GM19468 (cell line): Measurements from ENCODE around the gene PADI4.

Experiments used
- ATAC-seq: cut with Tn5 transposase; IDR thresholded peaks from one replicate; pipeline ENCODE4 v1.9.1; 2021; ENCODE audit warnings: mild to moderate bottlenecking, moderate library complexity, moderate number of reproducible peaks; ENCODE audit not compliant: unreplicated experiment; ENCODE audit errors: extremely low read depth

The PADI4 gene, protein sequence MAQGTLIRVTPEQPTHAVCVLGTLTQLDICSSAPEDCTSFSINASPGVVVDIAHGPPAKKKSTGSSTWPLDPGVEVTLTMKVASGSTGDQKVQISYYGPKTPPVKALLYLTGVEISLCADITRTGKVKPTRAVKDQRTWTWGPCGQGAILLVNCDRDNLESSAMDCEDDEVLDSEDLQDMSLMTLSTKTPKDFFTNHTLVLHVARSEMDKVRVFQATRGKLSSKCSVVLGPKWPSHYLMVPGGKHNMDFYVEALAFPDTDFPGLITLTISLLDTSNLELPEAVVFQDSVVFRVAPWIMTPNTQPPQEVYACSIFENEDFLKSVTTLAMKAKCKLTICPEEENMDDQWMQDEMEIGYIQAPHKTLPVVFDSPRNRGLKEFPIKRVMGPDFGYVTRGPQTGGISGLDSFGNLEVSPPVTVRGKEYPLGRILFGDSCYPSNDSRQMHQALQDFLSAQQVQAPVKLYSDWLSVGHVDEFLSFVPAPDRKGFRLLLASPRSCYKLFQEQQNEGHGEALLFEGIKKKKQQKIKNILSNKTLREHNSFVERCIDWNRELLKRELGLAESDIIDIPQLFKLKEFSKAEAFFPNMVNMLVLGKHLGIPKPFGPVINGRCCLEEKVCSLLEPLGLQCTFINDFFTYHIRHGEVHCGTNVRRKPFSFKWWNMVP

DNA sequence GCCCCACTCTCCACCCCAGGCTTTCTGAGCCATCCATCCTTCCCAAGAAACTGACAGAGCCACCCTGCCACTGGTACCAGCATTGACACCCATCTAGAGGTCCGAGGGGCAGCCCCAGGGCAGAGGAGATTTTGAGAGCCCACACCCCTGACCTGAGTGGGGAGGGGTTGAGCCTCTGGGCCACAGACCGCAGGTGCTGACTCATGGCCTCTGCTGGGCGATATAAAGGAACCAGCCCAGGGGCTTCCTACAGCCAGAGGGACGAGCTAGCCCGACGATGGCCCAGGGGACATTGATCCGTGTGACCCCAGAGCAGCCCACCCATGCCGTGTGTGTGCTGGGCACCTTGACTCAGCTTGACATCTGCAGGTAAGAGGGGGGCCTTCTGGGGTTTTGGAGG lies at the start of gene PADI4:
Gene PADI4, plus strand, starts transcription at position 252 of the 400 bp plus-strand sequence. Its CDS starts 26 bp downstream, at position 278.
- ATAC-seq: no peak

DNA sequence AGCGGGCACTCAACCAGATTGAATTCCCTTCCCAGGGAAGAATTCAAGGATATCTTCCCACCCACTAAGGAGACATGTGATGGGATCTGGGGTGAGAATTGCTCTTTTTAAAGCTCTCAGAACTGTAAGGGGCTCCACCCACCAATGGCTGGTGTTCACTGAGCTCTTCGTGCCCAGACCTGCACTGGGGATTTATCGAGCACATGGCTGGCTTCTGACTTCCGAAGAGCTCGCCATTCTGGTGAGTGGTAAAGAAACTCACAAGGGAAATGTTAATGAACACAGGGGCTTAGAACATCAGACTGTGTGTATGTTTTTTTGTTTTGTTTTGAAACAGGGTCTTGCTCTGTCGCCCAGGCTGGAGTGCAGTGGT lies 49.3 kb upstream of the PADI4 start:
- ATAC-seq: no peak

DNA sequence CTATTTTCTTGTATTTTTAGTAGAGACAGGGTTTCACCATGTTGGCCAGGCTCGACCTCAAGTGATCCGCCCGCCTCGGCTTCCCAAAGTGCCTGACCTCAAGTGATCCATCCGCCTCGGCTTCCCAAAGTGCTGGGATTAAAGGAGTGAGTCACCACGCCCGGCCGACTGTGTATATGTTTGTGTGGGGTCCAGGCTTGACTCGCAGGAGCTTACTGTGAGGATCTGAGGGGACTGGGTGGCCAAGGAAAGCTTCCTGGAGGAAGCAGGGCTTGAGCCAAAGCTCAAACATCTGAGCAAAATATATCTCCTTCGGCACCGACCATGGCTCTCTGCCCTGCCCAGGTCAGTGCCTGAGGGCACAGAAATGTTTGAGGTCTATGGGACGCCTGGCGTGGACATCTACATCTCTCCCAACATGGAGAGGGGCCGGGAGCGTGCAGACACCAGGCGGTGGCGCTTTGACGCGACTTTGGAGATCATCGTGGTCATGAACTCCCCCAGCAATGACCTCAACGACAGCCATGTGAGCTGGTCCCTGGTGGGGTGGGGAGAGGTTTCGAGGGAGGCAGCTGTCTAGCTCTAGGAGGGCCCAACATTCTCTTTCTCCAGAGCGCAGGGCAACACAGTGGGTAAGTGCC lies 48.6 kb upstream of the PADI4 start:
- no peak for ATAC-seq

DNA sequence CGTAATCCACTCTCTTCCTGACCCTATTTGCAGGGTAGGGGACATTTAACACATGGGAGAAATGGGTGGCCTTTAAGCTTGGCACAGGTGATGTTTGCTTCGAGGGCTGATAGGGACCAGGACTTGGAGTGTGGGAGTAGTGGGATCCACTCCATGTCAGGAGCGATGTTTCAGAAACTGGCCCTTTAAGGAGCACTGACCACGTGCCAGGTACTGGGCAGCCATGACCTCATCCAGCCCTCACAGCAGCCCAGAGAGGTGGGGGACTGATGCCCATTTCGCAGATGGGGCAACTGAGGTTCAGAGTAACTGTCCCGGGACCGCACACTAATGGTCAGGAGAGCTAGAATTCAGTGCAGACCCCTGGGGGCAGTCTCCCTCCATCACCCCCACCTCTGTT lies 47.7 kb upstream of the PADI4 start:
- no peak for ATAC-seq

DNA sequence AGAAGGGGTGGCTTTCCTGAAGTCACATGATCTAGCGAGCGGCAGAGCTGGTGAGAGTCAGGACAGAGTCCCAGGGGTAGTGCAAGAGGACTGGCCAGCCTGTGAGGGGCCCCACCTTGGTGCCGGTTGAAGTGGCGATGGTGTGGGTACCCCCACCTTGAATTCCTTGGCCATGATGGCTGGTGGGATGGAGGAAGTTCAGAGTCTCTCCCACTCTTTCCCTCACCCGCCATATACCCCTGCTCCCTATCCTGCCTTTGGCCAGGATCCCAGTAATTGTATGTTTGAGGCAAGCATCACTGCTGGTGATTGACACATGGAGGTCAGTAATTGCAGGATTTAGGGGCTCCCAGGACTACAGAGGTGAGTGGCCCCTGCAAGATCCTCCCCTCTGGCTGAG lies 47.3 kb upstream of the PADI4 start:
- ATAC-seq: no peak

DNA sequence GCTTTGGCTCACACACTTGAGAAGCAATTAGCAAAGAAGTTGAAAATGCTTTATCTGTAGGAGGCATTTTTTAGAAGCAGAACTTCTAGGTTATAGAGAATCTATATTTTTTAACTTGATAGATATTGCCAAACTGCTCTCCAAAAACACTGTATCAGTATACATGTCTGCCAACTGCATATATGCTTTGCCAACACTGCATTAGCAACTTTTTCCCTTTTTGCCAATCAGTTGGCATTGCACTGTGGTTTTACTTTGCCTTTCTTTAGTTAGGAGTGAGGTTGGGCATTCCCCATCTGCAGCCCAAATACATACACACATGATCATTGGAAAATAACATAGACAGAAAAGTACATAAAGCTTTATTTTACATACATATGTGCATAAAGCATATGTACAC lies 44.1 kb upstream of the PADI4 start:
- no peak for ATAC-seq

DNA sequence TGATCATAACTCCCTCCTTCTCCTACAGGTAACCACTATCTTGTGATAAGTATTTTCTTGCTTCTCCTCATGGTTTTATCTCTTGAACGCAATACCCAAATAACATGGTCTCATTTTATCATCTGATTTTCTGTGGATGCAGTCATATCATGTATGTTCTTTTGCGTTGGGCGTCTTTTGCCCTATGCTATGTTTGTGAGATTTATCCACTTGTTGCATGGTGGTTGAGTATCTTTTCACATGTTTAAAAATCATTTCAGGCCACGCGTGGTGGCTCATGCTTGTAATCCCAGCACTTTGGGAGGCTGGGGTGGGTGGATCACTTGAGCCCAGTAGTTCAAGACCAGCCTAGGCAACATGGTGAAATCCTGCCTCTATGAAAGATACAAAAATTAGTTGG lies 43.5 kb upstream of the PADI4 start:
- ATAC-seq: no peak

DNA sequence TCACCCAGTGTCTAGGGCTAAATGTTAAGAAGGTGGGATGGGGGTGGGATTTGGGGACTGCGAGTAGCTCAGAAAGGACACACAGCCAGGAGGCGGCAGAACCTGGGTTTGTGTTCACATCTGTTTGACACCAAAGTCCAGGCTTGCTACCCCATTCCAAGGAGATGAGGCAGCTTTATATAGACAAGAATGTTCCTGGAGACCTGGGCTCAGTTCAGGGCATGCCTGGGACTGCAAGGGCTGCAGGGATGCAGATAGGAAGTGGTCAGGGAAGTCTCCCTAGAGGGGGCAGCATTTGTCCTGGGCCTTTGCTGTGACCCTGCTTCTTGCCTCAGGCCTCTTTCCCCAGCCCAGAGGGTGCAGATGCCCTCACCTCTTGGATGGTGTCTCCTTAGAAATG lies 42.8 kb upstream of the PADI4 start:
- no peak for ATAC-seq

DNA sequence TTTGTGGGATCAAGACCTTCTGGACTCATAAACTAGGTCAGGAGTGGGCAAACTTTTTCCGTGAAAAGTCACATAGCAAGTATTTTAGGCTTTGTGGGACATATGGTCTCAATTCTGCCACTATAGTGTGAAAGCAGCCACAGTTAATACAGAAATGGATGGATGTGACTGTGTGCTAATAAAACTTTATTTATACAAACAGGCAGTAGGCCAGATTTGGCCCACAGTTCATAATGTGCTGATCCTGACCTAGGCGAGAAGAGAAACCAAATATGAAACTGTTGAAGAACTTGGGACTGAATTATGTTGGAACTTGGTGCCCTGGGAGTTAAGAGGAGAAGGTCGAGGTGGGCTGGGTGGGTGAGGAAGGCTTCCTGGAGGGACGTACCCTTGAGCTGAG lies 42.0 kb upstream of the PADI4 start:
- ATAC-seq: no peak

DNA sequence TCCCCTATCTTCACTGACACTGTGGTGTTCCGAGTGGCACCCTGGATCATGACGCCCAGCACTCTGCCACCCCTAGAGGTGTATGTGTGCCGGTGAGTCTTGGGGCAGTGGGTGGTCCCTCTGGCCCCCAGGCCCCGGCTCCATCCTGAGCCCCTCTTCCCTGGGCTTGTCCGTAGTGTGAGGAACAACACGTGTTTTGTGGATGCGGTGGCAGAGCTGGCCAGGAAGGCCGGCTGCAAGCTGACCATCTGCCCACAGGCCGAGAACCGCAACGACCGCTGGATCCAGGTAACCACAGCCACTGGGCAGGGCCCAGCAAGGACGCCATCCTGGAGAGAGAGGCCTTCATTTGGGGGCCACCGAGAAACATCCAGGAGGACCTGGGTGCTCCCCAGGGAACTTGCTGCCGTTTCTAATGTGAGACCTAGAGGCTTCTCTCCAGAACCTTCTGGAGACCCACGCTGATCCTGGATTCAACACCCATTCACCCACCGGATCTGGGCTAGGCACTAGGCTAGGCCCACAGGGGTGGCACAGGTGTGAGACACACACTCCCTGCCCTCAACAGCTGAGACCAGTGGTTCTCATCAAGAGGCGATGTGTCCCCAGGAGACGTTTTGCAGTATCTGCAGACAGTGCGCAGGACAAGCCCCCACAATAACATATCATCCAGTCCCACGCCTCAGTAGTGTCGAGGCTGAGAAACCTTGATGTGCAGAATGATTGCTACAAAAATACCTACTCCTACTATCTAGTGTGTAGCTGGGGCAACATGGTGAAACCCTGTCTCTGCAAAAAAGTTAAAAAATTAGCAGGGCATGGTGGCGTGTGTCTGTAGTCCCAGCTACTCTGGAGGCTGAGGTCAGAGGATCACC lies 36.9 kb upstream of the PADI4 start:
- ATAC-seq: no peak

DNA sequence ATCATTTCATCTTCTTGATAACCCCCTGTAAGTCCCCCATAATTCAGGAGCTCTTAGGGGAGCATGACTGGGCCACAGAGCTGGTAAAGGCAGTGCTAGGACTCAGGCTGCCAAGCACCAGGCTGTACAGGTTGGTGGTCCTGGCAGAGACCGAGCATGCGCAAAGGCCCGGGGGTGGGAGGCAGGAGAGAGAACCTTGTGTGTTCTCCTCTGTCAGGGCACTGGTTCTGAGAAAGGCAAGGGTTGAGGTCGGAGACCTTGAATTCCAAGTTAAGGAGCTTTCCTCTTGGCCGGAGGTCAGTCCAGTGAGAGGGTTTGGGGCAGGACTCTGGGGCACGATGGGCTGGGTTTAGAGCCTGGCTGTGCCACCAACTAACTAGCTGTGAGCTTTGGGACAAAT lies 35.9 kb upstream of the PADI4 start:
- ATAC-seq: no peak

DNA sequence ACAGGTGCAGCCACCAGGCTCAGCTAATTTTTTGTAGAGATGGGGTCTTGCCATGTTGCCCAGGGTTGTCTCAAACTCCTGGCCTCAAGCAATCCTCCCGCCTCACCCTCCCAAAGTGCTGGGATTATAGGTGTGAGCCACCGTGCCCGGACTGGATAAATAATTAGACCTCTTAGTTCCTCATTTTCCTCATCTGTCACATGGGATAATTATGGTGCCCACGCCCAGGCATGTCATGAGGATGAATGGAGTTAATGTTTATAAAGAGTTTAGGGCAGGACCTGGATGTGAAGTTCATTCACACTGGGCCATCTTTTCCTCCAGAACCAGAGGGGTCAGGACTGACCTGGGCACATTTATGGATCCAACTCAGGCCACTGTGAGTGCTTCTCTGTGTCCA lies 35.4 kb upstream of the PADI4 start:
- ATAC-seq: no peak

DNA sequence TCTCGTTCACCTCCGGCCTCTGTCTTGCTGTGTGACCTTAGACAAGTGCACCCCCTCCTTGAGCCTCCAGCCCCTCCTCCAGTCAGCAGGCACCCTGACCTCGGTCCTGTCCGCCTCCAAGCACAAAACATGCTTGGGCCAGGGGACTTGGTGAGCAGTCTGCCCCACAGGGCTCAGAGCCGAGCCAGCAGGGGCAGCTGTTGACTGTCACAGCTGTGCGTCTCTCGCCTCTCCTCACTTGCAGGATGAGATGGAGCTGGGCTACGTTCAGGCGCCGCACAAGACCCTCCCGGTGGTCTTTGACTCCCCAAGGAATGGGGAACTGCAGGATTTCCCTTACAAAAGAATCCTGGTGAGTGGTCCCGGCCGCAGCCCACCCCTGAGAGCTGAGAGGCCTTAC lies 34.9 kb upstream of the PADI4 start:
- no peak for ATAC-seq

DNA sequence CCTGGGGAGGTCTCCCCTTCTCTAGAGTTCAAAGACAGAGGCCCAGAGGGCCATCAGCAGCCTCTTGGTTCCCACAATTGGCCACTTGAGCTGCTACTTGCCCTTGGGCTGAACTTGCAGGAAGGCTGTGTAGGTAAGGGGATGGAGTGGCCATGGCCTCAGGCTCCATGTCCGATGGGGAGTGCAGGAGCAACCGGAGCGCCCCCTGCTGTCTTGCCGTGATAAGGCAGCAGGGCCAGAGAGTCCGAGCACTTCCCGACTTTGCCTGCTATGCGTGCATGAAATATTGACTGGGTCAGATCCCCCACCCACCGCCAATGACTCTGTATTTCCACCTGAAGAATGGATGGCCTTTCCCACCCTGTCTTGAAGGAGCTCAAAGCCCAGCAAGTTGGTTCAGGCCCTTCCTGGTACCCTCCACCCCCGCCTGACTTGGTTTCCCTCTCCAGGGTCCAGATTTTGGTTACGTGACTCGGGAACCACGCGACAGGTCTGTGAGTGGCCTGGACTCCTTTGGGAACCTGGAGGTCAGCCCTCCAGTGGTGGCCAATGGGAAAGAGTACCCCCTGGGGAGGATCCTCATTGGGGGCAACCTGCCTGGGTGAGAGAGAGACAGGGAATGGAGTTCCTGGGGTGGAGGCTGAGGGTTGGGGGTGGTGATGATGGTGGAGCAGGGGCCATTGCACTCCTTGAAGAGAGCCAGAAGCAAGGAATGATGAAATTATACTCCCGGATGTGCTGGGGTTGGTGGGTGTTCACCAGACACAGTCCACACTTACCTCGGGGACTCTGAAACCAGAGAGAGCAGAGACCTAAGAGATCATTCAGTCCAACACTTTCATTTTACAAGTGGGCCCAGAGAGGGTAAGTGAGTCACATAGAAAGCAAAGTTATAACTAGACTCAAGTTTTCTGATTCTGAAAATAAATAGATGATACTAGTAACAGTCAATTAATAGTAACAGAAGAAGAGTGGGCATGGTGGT lies 33.5 kb upstream of the PADI4 start:
- ATAC-seq: no peak

DNA sequence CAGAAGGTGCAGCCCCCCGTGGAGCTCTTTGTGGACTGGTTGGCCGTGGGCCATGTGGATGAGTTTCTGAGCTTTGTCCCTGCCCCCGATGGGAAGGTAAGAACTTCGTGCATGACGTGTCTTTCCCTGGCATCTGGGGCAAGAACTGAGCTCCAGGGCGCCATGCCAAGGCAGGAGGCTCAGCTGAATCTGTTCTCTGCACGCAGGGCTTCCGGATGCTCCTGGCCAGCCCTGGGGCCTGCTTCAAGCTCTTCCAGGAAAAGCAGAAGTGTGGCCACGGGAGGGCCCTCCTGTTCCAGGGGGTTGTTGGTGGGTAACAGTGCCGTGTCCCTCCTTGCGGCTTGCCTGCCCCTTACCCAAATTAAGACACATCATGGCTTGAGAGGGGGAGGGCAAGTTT lies 31.4 kb upstream of the PADI4 start:
- ATAC-seq: no peak

DNA sequence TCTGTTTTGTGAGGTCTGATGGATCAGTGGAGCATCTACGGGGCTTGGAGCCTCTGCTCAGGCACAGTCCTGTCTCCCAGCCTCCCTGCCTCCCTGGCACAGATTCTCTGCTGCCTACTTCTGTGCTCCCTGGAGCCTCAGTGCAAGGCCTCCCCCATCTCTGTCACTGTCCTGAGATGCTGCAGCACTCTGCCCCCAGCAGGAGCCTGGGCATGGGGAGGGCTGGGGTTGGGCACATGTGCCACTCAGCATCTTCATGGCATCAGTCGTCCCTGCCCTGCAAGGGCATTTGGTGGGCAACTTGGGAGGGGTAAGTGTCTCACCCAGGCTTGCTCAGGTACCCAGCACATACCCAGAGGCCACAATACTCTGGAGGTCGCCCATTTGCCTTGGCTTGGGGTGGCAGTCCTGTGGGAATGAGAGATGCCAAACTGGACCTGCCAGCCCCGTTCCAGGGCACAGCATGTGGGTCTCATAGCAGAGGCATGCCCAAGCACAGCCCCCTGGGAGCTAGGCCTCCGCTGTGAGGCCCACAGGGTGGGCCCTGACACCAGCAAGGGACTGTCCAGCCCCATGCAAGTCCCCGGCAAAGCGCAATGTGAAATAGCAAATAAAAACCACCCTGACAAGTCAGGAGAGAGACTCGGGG lies 30.4 kb upstream of the PADI4 start:
- ATAC-seq: no peak

DNA sequence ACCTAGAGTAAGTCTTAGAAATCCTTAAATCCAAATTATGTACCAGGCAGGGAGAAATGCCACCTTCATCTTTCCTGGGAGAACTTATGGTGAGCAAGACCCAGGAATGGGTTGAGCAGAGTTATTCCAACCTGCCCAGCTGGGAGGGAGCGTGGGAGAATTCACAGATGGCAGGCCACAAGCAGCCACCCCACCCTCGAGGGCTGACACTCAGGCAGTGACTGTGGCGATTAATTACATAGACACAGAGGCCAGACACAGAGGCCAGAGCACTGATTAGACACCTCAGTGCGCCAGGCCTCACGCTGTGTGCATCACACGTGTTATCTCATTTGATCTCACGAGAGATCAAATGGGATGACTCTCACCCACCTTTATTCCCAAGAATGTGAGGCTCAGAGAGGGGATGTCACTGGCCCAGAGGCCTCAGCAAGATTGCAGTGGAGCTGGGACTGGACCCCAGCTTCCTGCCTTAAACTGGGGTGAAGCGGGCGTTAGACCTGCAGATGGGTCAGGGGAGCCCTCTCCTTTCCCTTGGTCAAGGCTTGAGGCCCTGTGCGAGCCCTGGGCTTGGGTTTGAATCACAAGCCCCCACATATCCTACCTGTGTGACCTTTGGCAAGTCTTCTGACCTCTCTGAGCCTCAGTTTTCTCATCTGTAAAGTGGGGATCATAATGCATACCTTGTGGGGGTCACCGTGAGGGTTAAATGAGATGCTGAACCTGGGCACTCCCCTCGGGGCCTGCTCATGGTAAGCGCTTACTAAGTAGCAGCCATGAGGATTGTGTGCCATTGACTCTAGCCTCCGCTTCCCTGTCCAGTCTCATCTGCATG lies 28.8 kb upstream of the PADI4 start:
- no peak for ATAC-seq

DNA sequence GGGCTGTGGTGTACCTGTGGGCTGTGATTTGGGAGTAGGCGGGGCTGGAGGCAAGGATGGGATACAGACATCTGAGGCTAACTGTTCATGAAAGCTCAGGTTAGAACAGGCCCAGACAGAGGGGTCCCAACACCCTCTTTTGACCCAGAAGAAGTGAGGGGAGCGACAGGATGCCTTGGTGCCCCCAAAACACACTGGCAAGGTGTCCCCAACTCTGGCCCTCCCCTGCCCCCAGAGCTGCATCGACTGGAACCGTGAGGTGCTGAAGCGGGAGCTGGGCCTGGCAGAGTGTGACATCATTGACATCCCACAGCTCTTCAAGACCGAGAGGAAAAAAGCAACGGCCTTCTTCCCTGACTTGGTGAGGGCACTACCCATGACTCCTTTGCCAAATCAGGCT lies 27.6 kb upstream of the PADI4 start:
- no peak for ATAC-seq
